ENCODE data around the gene USP36. TPM values are rescaled to one million over a fixed set of nuclear protein-coding genes. Genes with fewer than 3 reads are reported as not detected.

USP36 gene
- polyA plus RNA-seq, 3 donors from 2014 or later = 9.6 to 31.7 (median 22.7) TPM

DNA sequence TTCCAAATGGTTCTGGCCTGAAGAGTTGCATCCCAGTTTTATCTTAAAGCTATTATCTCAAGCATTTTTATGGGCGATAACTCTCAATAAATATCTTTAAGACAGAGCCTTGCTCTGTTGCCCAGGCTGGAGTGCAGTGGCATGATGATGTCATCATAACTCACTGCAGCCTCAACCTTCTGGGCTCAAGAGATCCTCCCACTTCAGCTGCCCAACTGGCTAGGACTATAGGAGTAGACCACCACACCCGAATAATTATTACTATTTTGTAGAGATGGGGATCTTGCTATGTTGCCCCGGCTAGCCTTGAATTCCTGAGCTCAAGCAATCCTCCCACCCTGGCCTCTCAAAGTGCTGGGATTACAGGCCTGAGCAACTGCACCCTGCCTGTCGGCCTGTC lies 32.5 kb downstream of the USP36 start:
- Mint-ChIP-seq H3K36me3 (peaks cover 20 to 69% (median 26%) of the 10 kb centered on the region in 3 donors), H3K4me1 (peaks cover 14 to 15% of the 10 kb centered on the region in 2 donors), H3K27me3 (ENCODE audit: low read depth in 3 of 3) (peaks cover 15 to 18% (median 15%) of the 10 kb centered on the region in 3 donors), H3K9me3 (no peaks in the 10 kb centered on the region), H3K4me3 (no peak overlapping the region), H3K27ac (peak overlapping the region in 1 of 6 donors; percentile 13)
- no peak for DNase-seq

DNA sequence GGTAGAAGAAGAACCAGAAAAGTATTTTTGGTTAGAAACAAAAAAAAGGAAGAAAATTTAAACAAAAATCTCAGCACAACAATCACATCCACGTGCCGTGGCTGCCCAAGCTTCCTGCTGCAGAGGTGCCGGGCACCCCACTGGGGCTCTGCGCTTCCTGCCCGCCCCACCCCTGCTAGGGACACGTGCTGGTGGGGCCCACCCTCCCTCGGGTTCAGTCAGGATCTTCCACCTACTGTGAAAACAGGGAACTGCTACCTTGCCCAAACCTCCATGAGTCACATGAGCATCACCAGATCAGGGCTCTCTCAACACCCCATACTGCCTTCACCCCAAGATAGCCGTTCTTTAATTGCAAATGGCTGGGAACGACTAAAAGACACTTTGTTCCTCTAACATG lies 34.2 kb downstream of the USP36 start:
- Mint-ChIP-seq H3K4me3 (no peak overlapping the region), H3K9me3 (no peaks in the 10 kb centered on the region), H3K27me3 (ENCODE audit: low read depth in 3 of 3) (peaks cover 11 to 22% (median 17%) of the 10 kb centered on the region in 3 donors), H3K27ac (peak overlapping the region; percentile 30 to 89 (median 68)), H3K4me1 (peaks cover 14 to 15% of the 10 kb centered on the region in 2 donors), H3K36me3 (peaks cover 17 to 66% (median 21%) of the 10 kb centered on the region in 3 donors)
- DNase-seq = peak in 1 of 3 donors; percentile 26

DNA sequence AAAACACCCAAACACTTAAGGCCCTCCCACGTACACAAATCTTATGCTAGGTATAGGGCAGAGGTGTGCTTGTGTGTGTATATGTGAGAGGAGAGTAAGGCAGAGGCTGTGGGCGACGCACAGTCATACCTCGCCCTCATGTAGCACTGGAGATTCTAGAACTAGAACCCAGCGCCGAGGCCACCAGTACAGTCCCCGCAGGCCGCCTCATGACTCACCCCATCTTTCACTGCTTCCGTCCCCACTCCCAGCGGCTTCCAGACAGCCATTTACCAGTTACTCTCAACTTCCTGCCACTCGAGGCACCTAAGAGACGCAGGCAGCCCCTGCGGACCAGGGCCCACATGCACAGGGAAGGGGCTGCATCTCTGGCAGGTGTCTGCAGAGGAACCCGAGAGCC lies 35.3 kb downstream of the USP36 start:
- H3K4me1 Mint-ChIP-seq = peaks cover 17% of the 10 kb centered on the region in 2 donors

DNA sequence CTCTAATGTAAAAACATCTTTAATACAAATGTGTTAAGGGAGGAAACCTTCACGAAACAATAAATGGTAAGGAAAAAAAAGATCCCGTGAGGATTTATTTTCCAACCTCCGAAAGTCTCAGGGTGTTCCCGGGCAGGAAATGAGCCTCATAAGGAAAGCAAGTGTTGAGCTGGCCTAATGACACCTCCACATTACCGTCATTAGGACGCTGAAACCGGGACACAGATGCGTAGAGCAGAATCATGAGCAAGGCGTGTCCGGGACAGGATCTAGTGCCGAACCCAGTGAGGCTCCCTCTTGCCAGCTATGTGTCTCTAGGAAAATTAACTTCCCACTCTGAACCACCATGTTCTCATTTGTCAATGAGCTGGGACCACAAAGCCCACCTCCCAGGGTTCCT lies 35.8 kb downstream of the USP36 start:
- Mint-ChIP-seq H3K27ac (peak overlapping the region in 2 of 6 donors; percentile 84 to 89), H3K36me3 (peaks cover 13 to 59% (median 17%) of the 10 kb centered on the region in 3 donors), H3K9me3 (no peaks in the 10 kb centered on the region), H3K27me3 (ENCODE audit: low read depth in 3 of 3) (peaks cover 9 to 22% (median 19%) of the 10 kb centered on the region in 3 donors), H3K4me1 (peaks cover 20 to 22% of the 10 kb centered on the region in 2 donors), H3K4me3 (peak overlapping the region in 1 of 5 donors; percentile 37)
- no peak for DNase-seq

More for the DNA sequence above, 35.3 kb downstream of the USP36 start:
- Mint-ChIP-seq H3K27ac (peak overlapping the region in 4 of 6 donors; percentile 59 to 89 (median 80)), H3K27me3 (ENCODE audit: low read depth in 3 of 3) (peaks cover 7 to 22% (median 19%) of the 10 kb centered on the region in 3 donors), H3K9me3 (no peaks in the 10 kb centered on the region), H3K4me3 (peak overlapping the region in 1 of 5 donors; percentile 37), H3K36me3 (peaks cover 13 to 59% (median 17%) of the 10 kb centered on the region in 3 donors)
- peak in 1 of 3 donors; percentile 57 for DNase-seq

DNA sequence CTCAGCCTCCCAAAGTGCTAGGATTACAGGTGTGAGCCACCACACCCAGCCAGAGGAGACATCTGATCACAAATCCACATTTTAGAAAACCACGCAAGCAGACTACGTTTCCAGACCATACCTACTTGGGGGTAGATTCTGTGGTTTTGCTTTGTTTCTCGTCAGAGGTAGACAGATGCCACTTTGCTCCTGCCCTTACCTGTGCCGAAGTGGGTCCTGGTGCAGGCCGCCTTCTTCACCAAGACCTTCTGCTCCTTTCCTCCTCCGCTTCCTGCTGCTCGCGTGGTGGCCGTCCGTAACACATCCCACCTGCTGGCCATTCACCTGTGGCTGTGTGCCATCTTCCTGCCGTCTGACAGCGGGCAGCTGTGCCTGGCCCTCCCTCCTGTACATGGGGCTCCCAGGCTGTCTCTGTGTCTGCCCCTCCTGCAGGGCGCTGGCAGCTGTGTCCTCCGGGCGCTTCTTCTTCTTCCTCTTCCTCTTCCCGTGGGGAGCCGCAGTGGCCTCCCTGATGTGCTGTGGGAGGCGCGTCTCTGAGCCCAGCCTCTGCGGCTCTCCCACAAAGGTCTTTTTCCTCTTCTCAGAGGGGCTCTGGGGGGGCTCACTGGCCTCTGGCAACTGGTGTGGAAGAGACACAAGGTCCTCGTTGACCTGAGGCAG lies 37.3 kb downstream of the USP36 start:
- peaks cover 14 to 24% (median 19%) of the 10 kb centered on the region in 3 donors for H3K27me3 Mint-ChIP-seq (ENCODE audit: low read depth in 3 of 3)
- DNase-seq = no peak
- peak overlapping the region in 1 of 5 donors; percentile 78 for H3K4me3 Mint-ChIP-seq
- H3K4me1 Mint-ChIP-seq = peaks cover 33 to 37% of the 10 kb centered on the region in 2 donors
- H3K27ac Mint-ChIP-seq = peak overlapping the region in 4 of 6 donors; percentile 27 to 83 (median 71)
- peaks cover 16 to 59% (median 20%) of the 10 kb centered on the region in 3 donors for H3K36me3 Mint-ChIP-seq
- no peaks in the 10 kb centered on the region for H3K9me3 Mint-ChIP-seq

DNA sequence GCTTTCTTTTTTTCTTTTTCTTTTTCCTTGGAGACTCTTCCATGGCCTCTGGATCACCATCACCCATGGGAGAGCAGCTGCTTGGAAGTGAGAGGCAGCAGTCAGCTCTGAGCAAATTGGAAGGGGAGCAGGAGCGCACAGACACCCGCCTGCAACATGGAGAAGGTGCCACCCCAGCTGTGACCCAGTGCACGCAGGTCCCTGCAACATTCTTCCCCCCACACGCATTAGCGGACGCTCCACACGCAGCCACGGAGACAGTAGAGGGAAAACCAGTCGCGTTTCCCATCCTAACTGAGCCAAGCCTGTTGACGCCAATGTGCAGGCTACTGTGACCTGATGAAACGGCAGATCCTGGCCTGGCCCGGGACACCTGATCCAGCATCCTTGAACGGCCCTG lies 38.2 kb downstream of the USP36 start:
- no peak overlapping the region for H3K27ac Mint-ChIP-seq
- H3K9me3 Mint-ChIP-seq = no peaks in the 10 kb centered on the region
- peaks cover 38 to 42% of the 10 kb centered on the region in 2 donors for H3K4me1 Mint-ChIP-seq
- DNase-seq = no peak
- H3K36me3 Mint-ChIP-seq = peaks cover 20 to 61% (median 21%) of the 10 kb centered on the region in 3 donors
- H3K27me3 Mint-ChIP-seq (ENCODE audit: low read depth in 3 of 3) = peaks cover 14 to 24% (median 19%) of the 10 kb centered on the region in 3 donors
- H3K4me3 Mint-ChIP-seq = peak overlapping the region in 1 of 5 donors; percentile 32

DNA sequence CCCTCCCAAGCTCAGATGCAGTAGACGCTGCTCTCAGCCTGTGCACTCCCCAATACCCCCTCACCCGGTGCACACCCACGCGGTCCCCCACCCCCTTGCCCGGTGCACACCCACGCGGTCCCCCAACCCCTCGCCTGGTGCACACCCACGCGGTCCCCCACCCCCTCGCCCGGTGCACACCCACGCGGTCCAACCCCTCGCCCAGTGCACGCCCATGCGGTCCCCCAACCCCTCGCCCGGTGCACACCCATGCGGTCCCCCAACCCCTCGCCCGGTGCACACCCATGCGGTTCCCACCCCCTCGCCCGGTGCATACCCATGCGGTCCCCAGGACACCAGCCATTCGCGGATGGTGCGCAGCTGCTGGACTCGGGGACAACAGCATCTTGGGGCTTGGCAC lies 38.6 kb downstream of the USP36 start:
- Mint-ChIP-seq H3K36me3 (peaks cover 20 to 59% (median 21%) of the 10 kb centered on the region in 3 donors), H3K9me3 (no peaks in the 10 kb centered on the region), H3K27ac (no peak overlapping the region), H3K27me3 (ENCODE audit: low read depth in 3 of 3) (peaks cover 14 to 24% (median 19%) of the 10 kb centered on the region in 3 donors), H3K4me3 (no peak overlapping the region), H3K4me1 (peaks cover 39 to 42% of the 10 kb centered on the region in 2 donors)
- no peak for DNase-seq

DNA sequence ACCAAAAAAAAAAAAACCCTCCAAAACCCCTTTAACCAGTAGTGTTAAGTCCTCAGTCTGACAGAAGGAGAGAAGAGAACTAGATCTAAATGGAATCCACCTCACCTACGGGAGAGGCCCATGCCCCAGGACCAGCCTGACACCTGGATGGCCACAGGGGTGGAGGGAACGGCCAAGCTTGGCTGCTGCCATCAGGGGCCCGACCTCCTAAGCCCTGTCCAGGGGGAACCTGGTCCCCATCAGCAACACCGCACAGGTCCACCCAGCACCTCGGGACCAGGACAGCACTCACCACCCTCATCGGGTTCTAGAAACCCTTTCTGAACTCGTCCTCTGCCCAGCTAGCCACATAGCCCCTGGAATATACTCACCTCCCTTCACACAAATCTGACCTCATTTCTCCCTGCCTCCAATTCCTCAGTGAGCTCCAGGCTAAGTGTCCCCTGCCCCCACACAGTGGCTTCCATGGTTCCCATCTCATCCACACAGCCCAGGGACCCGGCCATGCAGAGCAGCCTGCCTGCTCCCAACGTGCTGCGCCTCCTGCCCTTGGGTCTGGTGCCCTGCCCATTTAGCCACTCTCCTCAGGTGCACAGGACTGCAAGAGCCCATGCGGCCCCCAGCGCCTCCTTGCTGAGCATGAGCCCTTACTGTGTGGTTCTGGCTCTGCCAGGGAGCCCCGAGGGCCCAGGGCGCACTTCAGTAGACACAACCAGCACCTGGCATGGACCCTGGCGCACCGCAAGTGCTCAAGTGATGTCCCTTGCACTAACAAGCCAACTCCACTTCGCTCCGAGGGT lies 40.3 kb downstream of the USP36 start:
- H3K9me3 Mint-ChIP-seq = no peaks in the 10 kb centered on the region
- H3K27ac Mint-ChIP-seq = peak overlapping the region in 2 of 6 donors; percentile 53 to 67
- no peak for DNase-seq
- peaks cover 18 to 59% (median 35%) of the 10 kb centered on the region in 3 donors for H3K36me3 Mint-ChIP-seq
- no peak overlapping the region for H3K4me3 Mint-ChIP-seq
- H3K4me1 Mint-ChIP-seq = peaks cover 43 to 44% of the 10 kb centered on the region in 2 donors
- H3K27me3 Mint-ChIP-seq (ENCODE audit: low read depth in 3 of 3) = peaks cover 14 to 18% (median 14%) of the 10 kb centered on the region in 3 donors

DNA sequence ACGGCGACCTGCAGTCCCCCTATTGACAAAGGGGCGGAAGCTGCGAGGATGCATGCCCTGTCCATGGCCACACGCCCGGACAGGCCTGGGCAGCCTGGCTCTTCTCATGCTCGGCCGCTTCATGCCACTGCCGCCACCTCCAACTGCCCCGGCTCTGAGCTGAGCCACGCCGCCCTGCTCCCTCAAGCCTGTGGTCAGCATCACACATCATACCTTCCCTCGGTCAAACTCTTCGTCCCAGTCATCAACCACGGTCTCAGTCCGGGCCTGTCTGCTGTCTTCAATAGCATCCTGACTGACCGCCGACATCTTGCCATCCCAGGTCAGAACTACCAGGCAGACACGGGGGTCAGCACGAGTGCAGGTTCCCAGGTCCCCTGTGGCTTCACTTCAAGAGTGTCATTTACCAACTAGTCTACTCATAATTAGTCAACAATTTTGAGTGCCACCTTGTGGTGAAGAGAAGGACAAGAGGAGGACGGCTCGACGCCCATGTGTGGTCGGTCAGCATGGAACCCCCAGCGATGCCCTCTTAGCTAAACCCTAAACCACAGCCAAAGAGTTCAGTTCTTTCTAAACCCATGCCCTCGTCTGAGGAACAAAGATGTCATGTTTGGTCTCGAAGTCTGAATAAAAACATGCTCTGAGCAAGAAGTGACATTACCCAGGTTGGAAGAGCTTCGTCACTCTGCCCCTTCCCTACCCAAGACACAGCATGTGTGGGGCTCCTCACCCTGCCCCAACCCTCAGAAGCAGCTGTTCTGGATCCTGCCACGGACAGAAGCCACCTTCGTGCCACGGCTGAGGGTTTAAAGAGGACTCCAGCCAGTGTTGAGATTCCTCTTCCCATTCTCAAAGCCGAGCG lies 41.7 kb downstream of the USP36 start:
- Mint-ChIP-seq H3K27ac (peak overlapping the region; percentile 64 to 100 (median 88)), H3K27me3 (ENCODE audit: low read depth in 3 of 3) (peaks cover 13 to 20% (median 18%) of the 10 kb centered on the region in 3 donors), H3K36me3 (peaks cover 17 to 52% (median 31%) of the 10 kb centered on the region in 3 donors), H3K9me3 (no peaks in the 10 kb centered on the region), H3K4me3 (peak overlapping the region; percentile 63 to 94 (median 74)), H3K4me1 (peaks cover 58% of the 10 kb centered on the region in 2 donors)
- peak; percentile 47 to 64 (median 56) for DNase-seq

DNA sequence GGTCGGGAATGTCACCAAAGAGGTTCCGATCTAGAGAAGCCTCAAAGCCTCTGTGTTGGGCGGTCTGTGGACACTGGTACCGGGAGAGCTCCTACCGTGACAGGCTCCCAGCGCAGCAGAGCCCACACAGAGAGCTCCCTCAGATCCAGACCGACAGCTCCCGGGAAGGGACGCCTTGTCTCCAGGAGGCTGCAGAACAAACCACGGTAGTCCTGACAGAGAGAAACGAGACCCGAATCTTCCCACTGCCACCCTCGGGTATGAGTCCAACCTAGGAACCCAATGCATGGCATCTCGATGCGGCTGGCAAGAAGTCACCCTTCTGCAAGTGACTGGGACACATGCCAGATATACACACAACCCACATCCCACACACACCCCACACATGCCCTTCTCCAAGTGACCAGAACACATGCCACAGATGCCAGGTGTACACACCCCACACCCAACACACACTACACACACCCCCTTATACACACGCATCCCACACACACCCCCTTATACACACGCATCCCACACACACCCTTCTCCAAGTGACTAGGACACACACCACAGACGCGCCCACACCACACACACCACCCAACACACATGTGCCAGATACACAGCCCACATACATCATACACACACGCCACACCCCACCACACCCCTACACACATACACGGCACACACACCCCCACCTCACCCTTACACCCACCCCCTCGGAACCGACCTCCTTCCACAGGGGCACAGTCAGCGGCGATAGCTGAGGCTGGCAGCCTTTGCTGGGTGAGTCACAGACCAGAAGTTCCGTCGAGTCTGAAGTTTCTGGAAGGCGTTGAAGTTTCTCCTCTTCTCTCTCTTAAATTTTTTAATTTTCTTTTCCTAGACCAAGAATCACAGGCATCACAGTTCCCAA lies 42.7 kb downstream of the USP36 start:
- H3K27ac Mint-ChIP-seq = peak overlapping the region in 4 of 6 donors; percentile 12 to 100 (median 64)

DNA sequence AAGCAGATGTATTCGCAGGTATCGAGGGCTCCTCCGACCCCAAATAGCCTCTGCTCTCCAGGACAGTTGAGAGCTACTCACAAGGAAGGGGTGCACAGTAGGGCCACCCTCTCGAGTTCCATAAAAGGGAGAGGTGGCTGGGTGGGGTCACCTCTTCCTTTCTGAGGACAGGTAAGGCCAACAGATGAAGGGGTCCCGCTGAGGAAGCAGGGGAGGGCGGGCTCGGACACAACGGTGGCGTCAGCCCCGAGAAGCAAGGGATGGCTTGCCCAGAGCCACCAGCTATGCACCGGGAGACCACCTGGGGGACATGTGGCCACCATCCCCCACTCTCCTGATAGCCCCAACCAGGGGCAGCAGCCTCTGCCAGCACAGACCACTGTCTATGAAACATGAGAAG lies 43.4 kb downstream of the USP36 start:
- Mint-ChIP-seq H3K27ac (no peak overlapping the region), H3K36me3 (peaks cover 27 to 36% (median 27%) of the 10 kb centered on the region in 3 donors)

More for the DNA sequence above, 42.7 kb downstream of the USP36 start:
- Mint-ChIP-seq H3K27me3 (ENCODE audit: low read depth in 3 of 3) (peaks cover 14 to 24% (median 16%) of the 10 kb centered on the region in 3 donors), H3K36me3 (peaks cover 27 to 43% (median 27%) of the 10 kb centered on the region in 3 donors), H3K9me3 (no peaks in the 10 kb centered on the region), H3K4me1 (peaks cover 65 to 68% of the 10 kb centered on the region in 2 donors), H3K4me3 (peak overlapping the region in 1 of 5 donors; percentile 41)
- no peak for DNase-seq

DNA sequence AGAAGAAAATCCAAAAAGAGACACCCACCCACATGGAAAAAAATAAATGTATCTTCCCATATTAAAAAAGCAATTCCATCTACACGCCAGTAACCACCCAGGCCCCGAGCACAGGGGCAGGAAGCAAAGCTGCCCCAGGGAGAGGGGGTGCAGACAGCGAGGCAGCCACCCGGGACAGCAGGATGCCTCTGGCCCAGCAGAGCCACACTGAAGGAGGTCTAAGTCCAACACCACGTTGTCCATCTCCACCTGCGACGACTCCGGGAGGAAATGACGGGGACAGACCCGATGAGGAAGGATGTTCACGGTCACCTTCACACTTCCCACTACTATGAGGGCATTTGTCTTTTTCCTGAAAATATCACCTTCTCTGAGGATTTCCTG lies 44.1 kb downstream of the USP36 start:
- no peaks in the 10 kb centered on the region for H3K9me3 Mint-ChIP-seq
- peaks cover 12 to 25% (median 17%) of the 10 kb centered on the region in 3 donors for H3K27me3 Mint-ChIP-seq (ENCODE audit: low read depth in 3 of 3)
- H3K27ac Mint-ChIP-seq = peak overlapping the region in 4 of 6 donors; percentile 25 to 87 (median 40)
- DNase-seq = no peak
- peaks cover 27 to 40% (median 32%) of the 10 kb centered on the region in 3 donors for H3K36me3 Mint-ChIP-seq
- H3K4me1 Mint-ChIP-seq = peaks cover 79 to 82% of the 10 kb centered on the region in 2 donors
- H3K4me3 Mint-ChIP-seq = peak overlapping the region in 2 of 5 donors; percentile 3 to 36

More for the DNA sequence above, 43.4 kb downstream of the USP36 start:
- Mint-ChIP-seq H3K4me1 (peaks cover 72 to 75% of the 10 kb centered on the region in 2 donors), H3K27me3 (ENCODE audit: low read depth in 3 of 3) (peaks cover 12 to 23% (median 17%) of the 10 kb centered on the region in 3 donors), H3K4me3 (no peak overlapping the region), H3K9me3 (no peaks in the 10 kb centered on the region)
- DNase-seq = no peak
